Caco-2 (cell line): Measurements from ENCODE around the gene WDR26. TPM values are rescaled to one million over a fixed set of nuclear protein-coding genes. Genes with fewer than 3 reads are reported as not detected.

Experiments used
- BruUV-seq: library from RNA; stranded (reverse); fragments of 400-500 nt; replicated peaks from 2 replicates; lab custom pipeline; 2021; lab: Mats Ljungman, UMichigan
- CTCF ChIA-PET: fragments of 300-600 bp; sonication (Branson Sonifier 250); formaldehyde crosslinking; loops from one replicate; lab custom pipeline; 2022; ENCODE audit warnings: antibody characterized with exemption; lab: Charles Lee
- POLR2A ChIA-PET: fragments of 300-600 bp; sonication (Branson Sonifier 250); formaldehyde crosslinking; loops from one replicate; lab custom pipeline; 2022; ENCODE audit warnings: antibody characterized with exemption; lab: Charles Lee
- DNase-seq, 2 experiments: peaks; one replicate each; pipeline versions ENCODE4 v3.0.0 to v3.0.0-alpha.2; 2020 to 2022
- H3K27me3 ChIP-seq: replicated peaks from 2 replicates; pipeline ENCODE4 v1.6.0; 2011; ENCODE audit warnings: low read length; ENCODE audit not compliant: control insufficient read depth, insufficient read depth
- H3K36me3 ChIP-seq: 2 replicates; pipeline ENCODE4 v1.5.1; 2011; ENCODE audit warnings: low read length; ENCODE audit not compliant: control insufficient read depth, insufficient read depth
- H3K4me1 ChIP-seq: fragments of 250-450 bp; sonication (Bioruptor Pico); 2 replicates; pipeline ENCODE4 v1.5.1; 2020; ENCODE audit warnings: mild to moderate bottlenecking
- H3K4me3 ChIP-seq: 2 replicates; pipeline ENCODE4 v1.5.1; 2011; ENCODE audit warnings: low read depth, mild to moderate bottlenecking, control low read depth, low read length
- H3K9me3 ChIP-seq: fragments of 250-450 bp; sonication (Bioruptor Pico); 2 replicates; pipeline ENCODE4 v1.5.1; 2020; ENCODE audit warnings: mild to moderate bottlenecking, moderate library complexity
- H3K27ac Mint-ChIP-seq: one replicate; pipeline ENCODE4 v1.8.0; 2022; ENCODE audit warnings: mixed read lengths; ENCODE audit not compliant: unreplicated experiment
- H3K27me3 Mint-ChIP-seq: one replicate; pipeline ENCODE4 v1.8.0; 2022; ENCODE audit warnings: mixed read lengths; ENCODE audit not compliant: insufficient read depth, unreplicated experiment
- H3K36me3 Mint-ChIP-seq: one replicate; pipeline ENCODE4 v1.8.0; 2022; ENCODE audit warnings: mild to moderate bottlenecking, mixed read lengths; ENCODE audit not compliant: insufficient read depth, unreplicated experiment
- H3K4me1 Mint-ChIP-seq: one replicate; pipeline ENCODE4 v1.8.0; 2022; ENCODE audit warnings: low read depth, mixed read lengths; ENCODE audit not compliant: unreplicated experiment
- H3K4me3 Mint-ChIP-seq: one replicate; pipeline ENCODE4 v1.8.0; 2022; ENCODE audit warnings: mild to moderate bottlenecking, moderate library complexity, mixed read lengths; ENCODE audit not compliant: unreplicated experiment
- H3K9me3 Mint-ChIP-seq: one replicate; pipeline ENCODE4 v1.8.0; 2022; ENCODE audit warnings: mixed read lengths; ENCODE audit not compliant: unreplicated experiment
- intact Hi-C: fragments of 100-400 bp; cut with micrococcal nuclease; formaldehyde crosslinking; loops from one replicate; pipeline ENCODE4 v1.10.0; 2022; ENCODE audit not compliant: unreplicated experiment
- total RNA-seq: library from RNA; stranded (reverse); gene quantifications from 2 replicates; pipeline ENCODE4 v1.2.3, GENCODE V29; 2022
- TF ChIP-seq, protein P1 (sequence below), 2 experiments: fragments of 200-600 bp in 1 of 2; IDR thresholded peaks; 1 replicate in 1 of 2; 2 replicates in 1 of 2; pipeline versions ENCODE4 v1.5.1 to v1.8.0; 2011 to 2022; ENCODE audit warnings: antibody characterized with exemption in 1 of 2, control low read depth in 1 of 2, inconsistent platforms in 1 of 2, low read depth in 1 of 2, low read length in 1 of 2, mild to moderate bottlenecking in 1 of 2, moderate library complexity in 1 of 2; ENCODE audit not compliant: insufficient read depth in 1 of 2, severe bottlenecking in 1 of 2, unreplicated experiment in 1 of 2

WDR26 gene
- total RNA-seq, 1 experiment from 2014 or later = 58.6 TPM

DNA sequence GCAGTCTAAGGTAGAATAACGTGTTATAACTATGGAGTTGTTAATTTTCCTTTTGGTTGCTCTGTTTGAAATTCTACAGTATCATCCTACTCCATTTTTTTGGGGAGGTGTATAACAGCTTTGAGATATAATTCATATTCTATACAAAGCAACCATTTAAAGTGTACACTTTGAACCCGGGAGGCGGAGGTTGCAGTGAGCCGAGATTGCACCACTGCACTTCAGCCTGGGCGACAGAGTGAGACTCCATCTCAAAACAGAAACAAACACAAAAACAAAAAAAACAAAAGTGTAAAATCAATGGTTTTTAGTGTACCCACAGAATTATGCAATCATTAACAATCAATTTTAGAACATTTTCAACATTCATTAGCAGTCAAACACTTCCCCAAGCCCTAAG is 44.1 kb downstream of the WDR26 start:
- H3K4me3 Mint-ChIP-seq = no peak overlapping the region

DNA sequence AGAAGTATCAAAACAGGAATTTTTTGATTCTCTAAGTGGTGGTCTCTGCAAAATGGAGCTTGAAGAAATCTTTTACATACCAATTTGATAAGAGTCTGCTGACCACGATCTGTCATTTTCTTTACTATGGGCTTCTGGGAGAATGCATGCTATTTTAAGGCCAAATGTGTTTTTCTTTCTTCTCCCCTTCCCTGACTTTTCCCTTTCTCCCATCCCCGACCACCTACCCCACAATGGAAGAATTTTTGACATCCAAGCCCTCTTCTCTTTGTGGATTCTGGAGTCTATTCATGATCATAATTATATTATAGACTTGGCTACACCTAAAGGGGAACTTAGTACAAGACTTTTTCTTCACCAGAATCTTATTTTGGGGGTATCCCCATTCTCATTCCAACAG is 46.7 kb downstream of the WDR26 start:
- CTCF ChIA-PET = no interaction called here
- BruUV-seq = no TSS peak
- DNase-seq = no peak
- H3K27me3 Mint-ChIP-seq = no peaks in the 10 kb centered on the region
- no peak overlapping the region for H3K4me3 Mint-ChIP-seq
- H3K9me3 Mint-ChIP-seq = no peaks in the 10 kb centered on the region
- TF ChIP-seq, protein P1, sequence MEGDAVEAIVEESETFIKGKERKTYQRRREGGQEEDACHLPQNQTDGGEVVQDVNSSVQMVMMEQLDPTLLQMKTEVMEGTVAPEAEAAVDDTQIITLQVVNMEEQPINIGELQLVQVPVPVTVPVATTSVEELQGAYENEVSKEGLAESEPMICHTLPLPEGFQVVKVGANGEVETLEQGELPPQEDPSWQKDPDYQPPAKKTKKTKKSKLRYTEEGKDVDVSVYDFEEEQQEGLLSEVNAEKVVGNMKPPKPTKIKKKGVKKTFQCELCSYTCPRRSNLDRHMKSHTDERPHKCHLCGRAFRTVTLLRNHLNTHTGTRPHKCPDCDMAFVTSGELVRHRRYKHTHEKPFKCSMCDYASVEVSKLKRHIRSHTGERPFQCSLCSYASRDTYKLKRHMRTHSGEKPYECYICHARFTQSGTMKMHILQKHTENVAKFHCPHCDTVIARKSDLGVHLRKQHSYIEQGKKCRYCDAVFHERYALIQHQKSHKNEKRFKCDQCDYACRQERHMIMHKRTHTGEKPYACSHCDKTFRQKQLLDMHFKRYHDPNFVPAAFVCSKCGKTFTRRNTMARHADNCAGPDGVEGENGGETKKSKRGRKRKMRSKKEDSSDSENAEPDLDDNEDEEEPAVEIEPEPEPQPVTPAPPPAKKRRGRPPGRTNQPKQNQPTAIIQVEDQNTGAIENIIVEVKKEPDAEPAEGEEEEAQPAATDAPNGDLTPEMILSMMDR (IDR thresholded peaks at IDR 0.05; ENCODE audit: insufficient read depth in 1 of 2, low read depth in 1 of 2, low read length in 1 of 2, severe bottlenecking in 1 of 2, unreplicated experiment in 1 of 2) = no peak
- intact Hi-C loops = no loop called here
- no peak overlapping the region for H3K4me3 ChIP-seq
- H3K4me1 Mint-ChIP-seq = no peaks in the 10 kb centered on the region
- peaks cover 2% of the 10 kb centered on the region; the same call in 1 of the 2 replicates for H3K36me3 ChIP-seq
- H3K4me1 ChIP-seq = no peaks in the 10 kb centered on the region
- H3K36me3 Mint-ChIP-seq = peaks cover 73% of the 10 kb centered on the region
- no peak overlapping the region for H3K27ac Mint-ChIP-seq
- POLR2A ChIA-PET = no interaction called here
- H3K27me3 ChIP-seq = no peaks in the 10 kb centered on the region
- H3K9me3 ChIP-seq = no peaks in the 10 kb centered on the region

More for the DNA sequence above, 44.1 kb downstream of the WDR26 start:
- H3K9me3 Mint-ChIP-seq = no peaks in the 10 kb centered on the region
- H3K36me3 Mint-ChIP-seq = peaks cover 78% of the 10 kb centered on the region
- ChIA-PET POLR2A (no interaction called here), CTCF (no interaction called here)
- Histone ChIP-seq H3K4me3 (no peak overlapping the region), H3K4me1 (no peaks in the 10 kb centered on the region), H3K36me3 (peaks cover 2% of the 10 kb centered on the region; the same call in 1 of the 2 replicates), H3K9me3 (no peaks in the 10 kb centered on the region), H3K27me3 (no peaks in the 10 kb centered on the region)
- no peak overlapping the region for H3K27ac Mint-ChIP-seq
- intact Hi-C loops = no loop called here
- DNase-seq = no peak
- BruUV-seq = no TSS peak
- H3K27me3 Mint-ChIP-seq = no peaks in the 10 kb centered on the region
- TF ChIP-seq, protein P1 (IDR thresholded peaks at IDR 0.05; ENCODE audit: insufficient read depth in 1 of 2, low read depth in 1 of 2, low read length in 1 of 2, severe bottlenecking in 1 of 2, unreplicated experiment in 1 of 2) = no peak
- H3K4me1 Mint-ChIP-seq = no peaks in the 10 kb centered on the region

DNA sequence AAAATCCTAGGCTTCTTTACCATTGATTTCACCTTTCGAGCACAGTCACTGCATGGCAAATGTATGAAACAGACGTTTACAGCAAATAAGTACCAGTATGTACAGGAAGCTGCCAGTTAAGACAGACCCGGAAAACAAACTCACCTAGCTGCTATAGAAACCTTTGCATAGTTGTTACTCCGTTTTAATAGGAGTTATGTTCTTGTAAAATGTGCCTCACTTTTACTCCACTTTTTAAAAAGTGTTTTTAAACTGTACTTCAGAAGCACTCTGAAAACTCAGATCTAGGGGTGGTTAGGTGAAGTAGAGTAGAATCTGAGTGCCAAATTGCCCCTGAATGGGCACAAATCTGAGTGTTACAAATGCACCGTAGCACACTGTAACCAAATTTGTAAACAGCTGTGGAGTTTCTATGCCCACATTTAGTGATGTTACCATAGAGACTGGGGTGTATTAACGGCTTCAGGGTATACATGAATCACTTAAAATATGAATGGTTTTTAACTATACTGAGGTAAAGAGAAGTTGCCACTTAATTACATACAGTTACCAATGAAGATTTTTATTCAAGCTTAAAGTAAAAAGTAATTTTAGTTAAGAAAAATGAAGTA is 47.2 kb downstream of the WDR26 start:
- no peaks in the 10 kb centered on the region for H3K4me1 ChIP-seq
- Mint-ChIP-seq H3K9me3 (no peaks in the 10 kb centered on the region), H3K4me1 (no peaks in the 10 kb centered on the region), H3K27ac (no peak overlapping the region), H3K4me3 (no peak overlapping the region), H3K27me3 (no peaks in the 10 kb centered on the region), H3K36me3 (peaks cover 67% of the 10 kb centered on the region)
- H3K9me3 ChIP-seq = no peaks in the 10 kb centered on the region
- H3K4me3 ChIP-seq = no peak overlapping the region
- H3K36me3 ChIP-seq = peaks cover 2% of the 10 kb centered on the region; the same call in 1 of the 2 replicates
- no peak for DNase-seq
- ChIA-PET CTCF (no interaction called here), POLR2A (no interaction called here)
- no peaks in the 10 kb centered on the region for H3K27me3 ChIP-seq
- TF ChIP-seq, protein P1 (IDR thresholded peaks at IDR 0.05; ENCODE audit: insufficient read depth in 1 of 2, low read depth in 1 of 2, low read length in 1 of 2, severe bottlenecking in 1 of 2, unreplicated experiment in 1 of 2) = no peak
- no TSS peak for BruUV-seq
- intact Hi-C loops = no loop called here
